ENCODE data around the gene PCDHA10. TPM values are rescaled to one million over a fixed set of nuclear protein-coding genes. Genes with fewer than 3 reads are reported as not detected.
A peak's percentile ranks its signal among the peaks of the same experiment; 100 is the strongest.

Gene PCDHA10
- polyA plus RNA-seq, 1 donor from 2014 or later: 5.5 TPM

DNA sequence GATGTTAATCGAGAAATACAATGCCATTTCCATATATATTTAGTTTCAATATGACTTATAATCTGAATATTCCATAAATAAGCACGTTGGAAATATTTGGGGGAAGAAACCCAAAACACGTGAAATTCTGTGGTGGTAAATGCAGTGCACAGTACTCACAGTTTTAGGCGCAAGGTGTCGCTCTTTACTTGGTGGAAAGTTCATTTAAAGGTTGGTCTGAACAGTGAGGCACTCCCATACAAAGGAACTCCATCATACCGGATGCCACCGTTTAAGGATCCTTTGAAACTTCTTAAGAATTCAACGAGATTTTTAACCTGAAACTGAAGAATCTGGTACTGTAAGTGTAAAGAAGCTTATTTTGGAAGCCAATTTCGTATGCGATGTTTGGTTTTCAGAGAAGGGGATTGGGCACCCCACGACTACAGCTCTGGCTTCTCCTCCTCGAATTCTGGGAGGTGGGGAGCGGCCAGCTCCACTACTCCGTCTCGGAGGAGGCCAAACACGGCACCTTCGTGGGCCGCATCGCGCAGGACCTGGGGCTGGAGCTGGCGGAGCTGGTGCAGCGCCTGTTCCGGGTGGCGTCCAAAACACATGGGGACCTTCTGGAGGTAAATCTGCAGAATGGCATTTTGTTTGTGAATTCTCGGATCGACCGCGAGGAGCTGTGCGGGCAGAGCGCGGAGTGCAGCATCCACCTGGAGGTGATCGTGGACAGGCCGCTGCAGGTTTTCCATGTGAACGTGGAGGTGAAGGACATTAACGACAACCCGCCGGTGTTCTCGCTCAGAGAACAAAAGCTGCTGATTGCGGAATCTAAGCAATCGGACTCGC is 13.2 kb downstream of the PCDHA10 start, which contains the start of gene PCDHA11:
TSS of gene PCDHA11 (plus strand) at position 237 of the 834 bp plus-strand sequence. CDS start at position 384, 147 bp downstream.
- H3K9me3 ChIP-seq (ENCODE audit: low read length): peaks cover 42% of the 10 kb centered on the region
- H3K36me3 ChIP-seq (ENCODE audit: insufficient read depth, low read length): peaks cover 60% of the 10 kb centered on the region
- TF ChIP-seq SMC3 (conservative IDR thresholded peaks at IDR 0.05; ENCODE audit: poor library complexity) (peak; percentile 49), CTCF (IDR thresholded peaks at IDR 0.05; ENCODE audit: poor library complexity, severe bottlenecking) (peak; percentile 43), MXI1 (conservative IDR thresholded peaks at IDR 0.05; ENCODE audit: poor library complexity, severe bottlenecking) (no peak), POLR2AphosphoS5 (IDR thresholded peaks at IDR 0.05) (no peak), RAD21 (conservative IDR thresholded peaks at IDR 0.05) (peak; percentile 64), TAF1 (IDR thresholded peaks at IDR 0.05; ENCODE audit: low read depth) (no peak), EZH2 (IDR thresholded peaks at IDR 0.05; ENCODE audit: borderline replicate concordance, insufficient read depth, low read length, poor library complexity, severe bottlenecking) (no peak), EP300 (conservative IDR thresholded peaks at IDR 0.05; ENCODE audit: poor library complexity, severe bottlenecking) (no peak)
- TF ChIP-seq, protein P1, sequence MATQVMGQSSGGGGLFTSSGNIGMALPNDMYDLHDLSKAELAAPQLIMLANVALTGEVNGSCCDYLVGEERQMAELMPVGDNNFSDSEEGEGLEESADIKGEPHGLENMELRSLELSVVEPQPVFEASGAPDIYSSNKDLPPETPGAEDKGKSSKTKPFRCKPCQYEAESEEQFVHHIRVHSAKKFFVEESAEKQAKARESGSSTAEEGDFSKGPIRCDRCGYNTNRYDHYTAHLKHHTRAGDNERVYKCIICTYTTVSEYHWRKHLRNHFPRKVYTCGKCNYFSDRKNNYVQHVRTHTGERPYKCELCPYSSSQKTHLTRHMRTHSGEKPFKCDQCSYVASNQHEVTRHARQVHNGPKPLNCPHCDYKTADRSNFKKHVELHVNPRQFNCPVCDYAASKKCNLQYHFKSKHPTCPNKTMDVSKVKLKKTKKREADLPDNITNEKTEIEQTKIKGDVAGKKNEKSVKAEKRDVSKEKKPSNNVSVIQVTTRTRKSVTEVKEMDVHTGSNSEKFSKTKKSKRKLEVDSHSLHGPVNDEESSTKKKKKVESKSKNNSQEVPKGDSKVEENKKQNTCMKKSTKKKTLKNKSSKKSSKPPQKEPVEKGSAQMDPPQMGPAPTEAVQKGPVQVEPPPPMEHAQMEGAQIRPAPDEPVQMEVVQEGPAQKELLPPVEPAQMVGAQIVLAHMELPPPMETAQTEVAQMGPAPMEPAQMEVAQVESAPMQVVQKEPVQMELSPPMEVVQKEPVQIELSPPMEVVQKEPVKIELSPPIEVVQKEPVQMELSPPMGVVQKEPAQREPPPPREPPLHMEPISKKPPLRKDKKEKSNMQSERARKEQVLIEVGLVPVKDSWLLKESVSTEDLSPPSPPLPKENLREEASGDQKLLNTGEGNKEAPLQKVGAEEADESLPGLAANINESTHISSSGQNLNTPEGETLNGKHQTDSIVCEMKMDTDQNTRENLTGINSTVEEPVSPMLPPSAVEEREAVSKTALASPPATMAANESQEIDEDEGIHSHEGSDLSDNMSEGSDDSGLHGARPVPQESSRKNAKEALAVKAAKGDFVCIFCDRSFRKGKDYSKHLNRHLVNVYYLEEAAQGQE (IDR thresholded peaks at IDR 0.05; ENCODE audit: borderline replicate concordance): no peak
- H3K27ac ChIP-seq (ENCODE audit: low read length): peak within 1 kb of the TSS; percentile 37
- no peaks in the 10 kb centered on the region for H3K27me3 ChIP-seq (ENCODE audit: insufficient read depth, low read depth, low read length)
- H3K9ac ChIP-seq (ENCODE audit: low read length): peak within 1 kb of the TSS; percentile 47
- H3K79me2 ChIP-seq (replicated peaks; ENCODE audit: insufficient read depth, low read length): peaks cover 66% of the 10 kb centered on the region
- H4K20me1 ChIP-seq (ENCODE audit: insufficient read depth): no peaks in the 10 kb centered on the region
- no peak within 1 kb of the TSS for H3K4me2 ChIP-seq (ENCODE audit: low read length)
- no peak within 1 kb of the TSS for H2AFZ ChIP-seq (ENCODE audit: low read depth, low read length)
- H3K9me2 ChIP-seq (ENCODE audit: insufficient read depth, low read length): no peaks in the 10 kb centered on the region
- H3F3A ChIP-seq (ENCODE audit: insufficient read depth, low read length, poor library complexity, severe bottlenecking): no peaks in the 10 kb centered on the region
- H3K4me3 ChIP-seq (ENCODE audit: low read length): peak within 1 kb of the TSS; percentile 67

DNA sequence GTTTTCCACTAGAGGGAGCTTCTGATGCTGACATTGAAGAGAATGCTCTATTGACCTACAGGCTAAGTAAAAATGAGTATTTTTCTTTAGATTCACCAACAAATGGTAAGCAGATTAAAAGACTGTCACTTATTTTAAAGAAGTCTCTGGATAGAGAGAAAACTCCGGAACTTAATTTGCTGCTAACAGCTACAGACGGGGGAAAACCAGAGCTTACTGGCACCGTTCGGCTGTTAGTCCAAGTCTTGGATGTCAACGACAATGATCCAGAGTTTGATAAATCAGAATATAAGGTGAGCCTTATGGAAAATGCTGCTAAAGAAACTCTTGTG is 13.8 kb downstream of the PCDHA10 start:
- Histone ChIP-seq H3K27me3 (ENCODE audit: insufficient read depth, low read depth, low read length) (no peaks in the 10 kb centered on the region), H4K20me1 (ENCODE audit: insufficient read depth) (no peaks in the 10 kb centered on the region), H3K9me2 (ENCODE audit: insufficient read depth, low read length) (no peaks in the 10 kb centered on the region), H3F3A (ENCODE audit: insufficient read depth, low read length, poor library complexity, severe bottlenecking) (no peaks in the 10 kb centered on the region), H3K9ac (ENCODE audit: low read length) (no peak overlapping the region), H3K27ac (ENCODE audit: low read length) (no peak overlapping the region), H3K4me3 (ENCODE audit: low read length) (peak overlapping the region; percentile 67), H3K9me3 (ENCODE audit: low read length) (peaks cover 37% of the 10 kb centered on the region), H3K4me2 (ENCODE audit: low read length) (no peak overlapping the region), H3K36me3 (ENCODE audit: insufficient read depth, low read length) (peaks cover 60% of the 10 kb centered on the region), H2AFZ (ENCODE audit: low read depth, low read length) (no peak overlapping the region), H3K79me2 (replicated peaks; ENCODE audit: insufficient read depth, low read length) (peaks cover 67% of the 10 kb centered on the region)
- TF ChIP-seq MXI1 (conservative IDR thresholded peaks at IDR 0.05; ENCODE audit: poor library complexity, severe bottlenecking) (no peak), CTCF (IDR thresholded peaks at IDR 0.05; ENCODE audit: poor library complexity, severe bottlenecking) (peak; percentile 36), POLR2AphosphoS5 (IDR thresholded peaks at IDR 0.05) (no peak), EZH2 (IDR thresholded peaks at IDR 0.05; ENCODE audit: borderline replicate concordance, insufficient read depth, low read length, poor library complexity, severe bottlenecking) (no peak), EP300 (conservative IDR thresholded peaks at IDR 0.05; ENCODE audit: poor library complexity, severe bottlenecking) (no peak)

All from neural cell (in vitro differentiated cells).